HepG2 (cell line): ENCODE data around the gene MYH3. TPM values are rescaled to one million over a fixed set of nuclear protein-coding genes. Genes with fewer than 3 reads are reported as not detected.

Experiments
- ATAC-seq: fragments of 200-7000 bp; cut with Tn5 transposase; 3 replicates; pipeline ENCODE4 v1.9.1; 2020; ENCODE audit warnings: mild to moderate bottlenecking, moderate library complexity
- BruUV-seq: library from RNA; stranded (reverse); fragments of 400-500 nt; replicated peaks from 2 replicates; lab custom pipeline; 2021; lab: Mats Ljungman, UMichigan
- CTCF ChIA-PET: fragments of 300-600 bp; formaldehyde crosslinking; extraction: SDS; loops from one replicate; lab custom pipeline; 2021; ENCODE audit warnings: low total read pairs, inconsistent platforms, low intra/inter-chr PET ratio; lab: Yijun Ruan, JAX
- POLR2A ChIA-PET: fragments of 350-600 bp; sonication (Branson Sonifier 250); formaldehyde crosslinking; loops from one replicate; lab custom pipeline; 2020; ENCODE audit warnings: antibody characterized with exemption, inconsistent platforms; lab: Yijun Ruan, JAX
- DNase-seq: peaks from one replicate; pipeline ENCODE4 v3.0.0-alpha.2; 2015; ENCODE audit warnings: low spot score
- FAIRE-seq: peaks from 3 replicates; lab custom pipeline; 2011; peaks lifted over from hg19 to GRCh38; lab: Jason Lieb, UNC
- H2AFZ ChIP-seq: one replicate; pipeline ENCODE4 v1.6.1; 2011; ENCODE audit warnings: low read length, inconsistent platforms
- H3K27ac ChIP-seq: fragments of 300-600 bp; 3 replicates; pipeline ENCODE4 v1.8.0; 2011; ENCODE audit warnings: mixed run types, mild to moderate bottlenecking, mixed read lengths, low read length, inconsistent platforms; ENCODE audit not compliant: insufficient read depth; ENCODE audit errors: extremely low read length
- H3K27me3 ChIP-seq, 2 experiments: fragments of 200-600 bp in 1 of 2; 2 replicates in 1 of 2; 3 replicates in 1 of 2; pipeline versions ENCODE4 v1.6.0 to v1.8.0; 2011; ENCODE audit warnings: low read length in 2 of 2, mild to moderate bottlenecking in 2 of 2, moderate library complexity in 2 of 2, inconsistent platforms in 1 of 2; ENCODE audit not compliant: insufficient read depth in 2 of 2, control insufficient read depth in 1 of 2
- H3K36me3 ChIP-seq, 2 experiments: fragments of 200-600 bp in 1 of 2; replicated peaks in 1 of 2; 2 replicates in 1 of 2; 3 replicates in 1 of 2; pipeline versions ENCODE4 v1.5.1 to v1.8.0; 2011; ENCODE audit warnings: low read length in 2 of 2, inconsistent platforms in 1 of 2; ENCODE audit not compliant: insufficient read depth in 2 of 2, control insufficient read depth in 1 of 2
- H3K4me1 ChIP-seq: 2 replicates; pipeline ENCODE4 v1.5.1; 2012; ENCODE audit warnings: low read length, inconsistent platforms; ENCODE audit not compliant: insufficient read depth
- H3K4me2 ChIP-seq: 2 replicates; pipeline ENCODE4 v1.6.0; 2011; ENCODE audit warnings: low read depth, low read length, inconsistent platforms
- H3K4me3 ChIP-seq, 3 experiments: fragments of 200-600 bp in 1 of 3; sonication (generic), shearing (Covaris generic) in 1 of 3; replicated peaks in 1 of 3; 2 replicates each; pipeline ENCODE4 v1.5.1; 2011 to 2016; ENCODE audit warnings: low read length in 3 of 3, inconsistent platforms in 2 of 3, low read depth in 2 of 3, mild to moderate bottlenecking in 2 of 3, control low read depth in 1 of 3, mixed read lengths in 1 of 3; ENCODE audit not compliant: insufficient read depth in 1 of 3
- H3K79me2 ChIP-seq: one replicate; pipeline ENCODE4 v1.6.1; 2011; ENCODE audit warnings: low read length, inconsistent platforms; ENCODE audit not compliant: insufficient read depth
- H3K9ac ChIP-seq: 2 replicates; pipeline ENCODE4 v1.6.0; 2011; ENCODE audit warnings: mild to moderate bottlenecking, low read depth, low read length, inconsistent platforms; ENCODE audit not compliant: insufficient read depth
- H3K9me3 ChIP-seq: 2 replicates; pipeline ENCODE4 v1.5.1; 2012; ENCODE audit warnings: mild to moderate bottlenecking, low read length
- H4K20me1 ChIP-seq: 2 replicates; pipeline ENCODE4 v1.6.0; 2011; ENCODE audit warnings: inconsistent platforms, mild to moderate bottlenecking, low read length, moderate library complexity; ENCODE audit not compliant: insufficient read depth
- ARNT2 ChIP-seq: sonication (generic); formaldehyde crosslinking; IDR thresholded peaks from 2 replicates; pipeline ENCODE4 v1.8.0; 2022; ENCODE audit warnings: mild to moderate bottlenecking, low read depth, missing genetic modification reagents, moderate library complexity
- GFI1 ChIP-seq: sonication (generic); formaldehyde crosslinking; IDR thresholded peaks from 2 replicates; pipeline ENCODE4 v1.5.0; 2020; ENCODE audit warnings: missing genetic modification reagents, mild to moderate bottlenecking, borderline replicate concordance
- PRPF4 ChIP-seq: fragments of 200-400 bp; formaldehyde crosslinking; IDR thresholded peaks from 2 replicates; pipeline ENCODE4 v1.6.1; 2016; ENCODE audit warnings: low read length, low read depth; ENCODE audit not compliant: poor library complexity, severe bottlenecking
- REPIN1 ChIP-seq: sonication (generic); formaldehyde crosslinking; IDR thresholded peaks from 2 replicates; pipeline ENCODE4 v1.8.0; 2022; ENCODE audit warnings: missing genetic modification reagents, low read depth, mild to moderate bottlenecking, borderline replicate concordance
- SMARCC2 ChIP-seq: fragments of 450-650 bp; IDR thresholded peaks from 2 replicates; pipeline ENCODE4 v1.6.1; 2017; ENCODE audit warnings: antibody characterized with exemption, mild to moderate bottlenecking
- SRY ChIP-seq: sonication (generic); formaldehyde crosslinking; IDR thresholded peaks from 2 replicates; pipeline ENCODE4 v1.8.0; 2022; ENCODE audit warnings: mild to moderate bottlenecking, missing genetic modification reagents
- STAG1 ChIP-seq: sonication (generic); formaldehyde crosslinking; IDR thresholded peaks from 2 replicates; pipeline ENCODE4 v1.4.0; 2020; ENCODE audit warnings: missing genetic modification reagents
- TEAD3 ChIP-seq: optimal IDR thresholded peaks from 2 replicates; pipeline ENCODE3; 2016; ENCODE audit warnings: borderline replicate concordance
- THYN1 ChIP-seq: sonication (generic); formaldehyde crosslinking; IDR thresholded peaks from 2 replicates; pipeline ENCODE4 v1.8.1; 2023; ENCODE audit warnings: low read depth, mild to moderate bottlenecking, moderate library complexity, missing genetic modification reagents, borderline replicate concordance
- ZNF674 ChIP-seq: sonication (generic); formaldehyde crosslinking; IDR thresholded peaks from 2 replicates; pipeline ENCODE4 v1.5.0; 2020; ENCODE audit warnings: low read depth, mild to moderate bottlenecking, missing genetic modification reagents
- ZNF720 ChIP-seq: sonication (generic); formaldehyde crosslinking; IDR thresholded peaks from 2 replicates; pipeline ENCODE4 v1.4.0; 2020; ENCODE audit warnings: missing genetic modification reagents
- WGBS: methylation state at CpG from one replicate; pipeline ENCODE4 v1.1.6; 2017; ENCODE audit warnings: low lambda C conversion rate; 5-methylcytosine and 5-hydroxymethylcytosine counted together
- in situ Hi-C: cut with HindIII; loops from 2 replicates; pipeline ENCODE4 v1.10.0; 2017; ENCODE audit warnings: low pct_unique_long_range_greater_than_20kb; ENCODE audit not compliant: extremely low pct_ligation_motif_present
- intact Hi-C: fragments of 100-400 bp; cut with micrococcal nuclease; formaldehyde crosslinking; loops from one replicate; pipeline ENCODE4 v1.10.0; 2022; ENCODE audit not compliant: unreplicated experiment
- polyA plus RNA-seq, 8 experiments: library from polyadenylated mRNA; depleted of rRNA in 3 of 8; stranded (reverse) in 7 of 8; unstranded in 1 of 8; fragments of >200 nt; fragmentation: Illumina TruSeq in 4 of 8; extraction: Trizol in 4 of 8; gene quantifications; 2 replicates each; pipeline versions ENCODE4 v1.2.1 to v1.2.3, GENCODE V29; 2011 to 2016; ENCODE audit warnings: low read depth in 4 of 8, missing spikeins in 1 of 8, mixed read lengths in 1 of 8; ENCODE audit not compliant: insufficient read depth in 1 of 8
- total RNA-seq, 5 experiments: library from RNA; depleted of rRNA; stranded (reverse); fragments of >200 nt; fragmentation: Illumina TruSeq; extraction: Trizol; gene quantifications; 2 replicates each; pipeline ENCODE4 v1.2.3, GENCODE V29; 2016; ENCODE audit warnings: low read depth in 1 of 5
- TF ChIP-seq, protein P1 (sequence below): sonication (generic); formaldehyde crosslinking; IDR thresholded peaks from 2 replicates; pipeline ENCODE4 v1.5.0; 2020; ENCODE audit warnings: mild to moderate bottlenecking, missing genetic modification reagents, borderline replicate concordance
- TF ChIP-seq, protein P2 (sequence below): sonication (generic); formaldehyde crosslinking; IDR thresholded peaks from 2 replicates; pipeline ENCODE4 v1.8.1; 2023; ENCODE audit warnings: mild to moderate bottlenecking, inconsistent platforms, moderate library complexity, missing genetic modification reagents, borderline replicate concordance

MYH3 gene
- total and polyA plus RNA-seq, 2 of the 13 experiments (the other 11 are each of a cell fraction or from before 2014, with no cell fraction given) = 2.5 to 4.5 TPM

DNA sequence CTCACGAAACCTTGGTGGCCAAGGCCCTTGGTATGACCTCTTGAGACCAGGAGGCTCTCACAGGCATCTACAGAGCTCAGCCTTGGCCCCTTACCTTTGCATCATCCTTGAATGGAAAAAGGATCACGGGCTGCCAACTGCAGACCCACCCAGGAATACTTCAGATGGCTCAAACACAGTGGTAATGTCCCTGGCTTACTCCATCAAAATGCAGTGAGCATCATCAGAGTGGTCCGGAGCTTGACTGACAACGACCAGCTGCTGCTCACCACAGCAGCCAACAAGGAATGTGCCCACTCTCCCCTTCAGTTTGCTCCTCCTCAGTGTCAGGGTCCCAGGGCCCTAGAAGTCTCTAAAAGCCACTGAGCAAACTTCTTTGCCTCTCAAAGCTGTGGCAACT, 17.6 kb upstream of the MYH3 start (continued):
- TF ChIP-seq, protein P1, sequence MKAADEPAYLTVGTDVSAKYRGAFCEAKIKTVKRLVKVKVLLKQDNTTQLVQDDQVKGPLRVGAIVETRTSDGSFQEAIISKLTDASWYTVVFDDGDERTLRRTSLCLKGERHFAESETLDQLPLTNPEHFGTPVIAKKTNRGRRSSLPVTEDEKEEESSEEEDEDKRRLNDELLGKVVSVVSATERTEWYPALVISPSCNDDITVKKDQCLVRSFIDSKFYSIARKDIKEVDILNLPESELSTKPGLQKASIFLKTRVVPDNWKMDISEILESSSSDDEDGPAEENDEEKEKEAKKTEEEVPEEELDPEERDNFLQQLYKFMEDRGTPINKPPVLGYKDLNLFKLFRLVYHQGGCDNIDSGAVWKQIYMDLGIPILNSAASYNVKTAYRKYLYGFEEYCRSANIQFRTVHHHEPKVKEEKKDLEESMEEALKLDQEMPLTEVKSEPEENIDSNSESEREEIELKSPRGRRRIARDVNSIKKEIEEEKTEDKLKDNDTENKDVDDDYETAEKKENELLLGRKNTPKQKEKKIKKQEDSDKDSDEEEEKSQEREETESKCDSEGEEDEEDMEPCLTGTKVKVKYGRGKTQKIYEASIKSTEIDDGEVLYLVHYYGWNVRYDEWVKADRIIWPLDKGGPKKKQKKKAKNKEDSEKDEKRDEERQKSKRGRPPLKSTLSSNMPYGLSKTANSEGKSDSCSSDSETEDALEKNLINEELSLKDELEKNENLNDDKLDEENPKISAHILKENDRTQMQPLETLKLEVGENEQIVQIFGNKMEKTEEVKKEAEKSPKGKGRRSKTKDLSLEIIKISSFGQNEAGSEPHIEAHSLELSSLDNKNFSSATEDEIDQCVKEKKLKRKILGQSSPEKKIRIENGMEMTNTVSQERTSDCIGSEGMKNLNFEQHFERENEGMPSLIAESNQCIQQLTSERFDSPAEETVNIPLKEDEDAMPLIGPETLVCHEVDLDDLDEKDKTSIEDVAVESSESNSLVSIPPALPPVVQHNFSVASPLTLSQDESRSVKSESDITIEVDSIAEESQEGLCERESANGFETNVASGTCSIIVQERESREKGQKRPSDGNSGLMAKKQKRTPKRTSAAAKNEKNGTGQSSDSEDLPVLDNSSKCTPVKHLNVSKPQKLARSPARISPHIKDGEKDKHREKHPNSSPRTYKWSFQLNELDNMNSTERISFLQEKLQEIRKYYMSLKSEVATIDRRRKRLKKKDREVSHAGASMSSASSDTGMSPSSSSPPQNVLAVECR (CRISPR knock-in tag) = no peak
- TF ChIP-seq, protein P2, sequence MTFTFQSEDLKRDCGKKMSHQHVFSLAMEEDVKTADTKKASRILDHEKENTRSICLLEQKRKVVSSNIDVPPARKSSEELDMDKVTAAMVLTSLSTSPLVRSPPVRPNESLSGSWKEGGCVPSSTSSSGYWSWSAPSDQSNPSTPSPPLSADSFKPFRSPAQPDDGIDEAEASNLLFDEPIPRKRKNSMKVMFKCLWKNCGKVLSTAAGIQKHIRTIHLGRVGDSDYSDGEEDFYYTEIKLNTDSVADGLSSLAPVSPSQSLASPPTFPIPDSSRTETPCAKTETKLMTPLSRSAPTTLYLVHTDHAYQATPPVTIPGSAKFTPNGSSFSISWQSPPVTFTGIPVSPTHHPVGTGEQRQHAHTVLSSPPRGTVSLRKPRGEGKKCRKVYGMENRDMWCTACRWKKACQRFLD = no peak

DNA sequence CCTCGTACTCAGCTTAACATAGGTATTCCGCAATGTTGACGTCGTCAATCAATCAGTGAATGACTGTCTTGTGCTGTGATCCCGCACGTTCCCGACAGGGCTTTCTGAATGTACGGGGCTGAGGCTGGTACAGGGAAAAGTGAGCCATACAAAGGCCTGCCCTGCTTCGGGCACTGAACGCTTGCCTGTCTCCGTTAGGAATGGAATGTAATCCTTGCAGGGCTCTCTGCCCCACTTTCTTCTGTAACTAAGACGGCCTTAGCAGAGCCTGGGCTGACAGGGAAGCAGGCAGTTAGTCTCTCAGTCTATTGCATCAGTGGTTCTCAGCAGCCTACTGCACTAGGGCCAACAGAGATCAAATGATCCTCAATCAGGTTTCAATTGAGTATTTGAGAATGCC, 16.2 kb upstream of the MYH3 start:
- POLR2A ChIA-PET = no interaction called here
- in situ Hi-C loops = no loop called here
- FAIRE-seq = no peak
- intact Hi-C loops = no loop called here
- CTCF ChIA-PET = no interaction called here
- Histone ChIP-seq H4K20me1 (no peaks in the 10 kb centered on the region), H3K27me3 (no peaks in the 10 kb centered on the region), H3K9me3 (no peaks in the 10 kb centered on the region), H3K9ac (no peak overlapping the region), H3K4me2 (no peak overlapping the region), H2AFZ (no peak overlapping the region), H3K4me3 (no peak overlapping the region), H3K36me3 (peaks cover 0 to 8% of the 10 kb centered on the region in 2 experiments; a peak in 1 of 5 replicates), H3K4me1 (no peaks in the 10 kb centered on the region), H3K27ac (no peak overlapping the region), H3K79me2 (no peaks in the 10 kb centered on the region)
- ATAC-seq = no peak
- 98% methylated on average over 11 of the region's 12 CpGs for WGBS
- no peak for DNase-seq
- BruUV-seq = no TSS peak
- TF ChIP-seq ARNT2 (CRISPR knock-in tag) = no peak
- TF ChIP-seq ZNF720 (CRISPR knock-in tag) = no peak
- TF ChIP-seq STAG1 (CRISPR knock-in tag) = no peak
- TF ChIP-seq SRY (CRISPR knock-in tag) = no peak
- TF ChIP-seq PRPF4 = no peak
- no peak for TF ChIP-seq GFI1 (CRISPR knock-in tag)
- no peak for TF ChIP-seq SMARCC2
- TF ChIP-seq TEAD3 (CRISPR knock-in tag) = no peak
- no peak for TF ChIP-seq THYN1 (CRISPR knock-in tag)
- no peak for TF ChIP-seq REPIN1 (CRISPR knock-in tag)
- no peak for TF ChIP-seq ZNF674 (CRISPR knock-in tag)
